ENCODE measurements around the gene TCAP. TPM values are rescaled to one million over a fixed set of nuclear protein-coding genes. Genes with fewer than 3 reads are reported as not detected.
A peak's percentile ranks its signal among the peaks of the same experiment; 100 is the strongest.
"Not testable (repeated sequence)": the region's sequence is repeated elsewhere in the genome, so short reads cannot be mapped to it uniquely, and the experiment has no call there.

TCAP gene
- total RNA-seq, 1 experiment from 2014 or later, result 0.53 TPM

DNA sequence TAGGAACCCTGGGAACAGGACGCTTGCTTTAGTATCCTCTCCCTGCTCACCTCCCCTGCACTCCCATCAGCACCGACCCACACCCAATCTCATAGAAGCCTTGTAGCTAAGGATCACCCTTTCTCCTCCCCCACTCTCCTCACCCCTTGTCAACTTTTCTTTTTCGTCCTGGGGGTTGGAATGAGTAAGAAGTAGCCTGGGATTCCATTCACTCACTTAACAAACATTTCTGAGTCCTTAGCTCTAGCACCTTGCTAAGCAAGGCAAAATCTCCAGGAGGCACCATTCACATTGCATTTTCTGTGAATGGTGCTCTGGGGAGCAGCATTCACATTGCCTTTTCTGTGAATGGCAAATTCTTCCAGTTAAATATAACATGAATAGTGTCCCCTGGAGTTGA, 23.8 kb downstream of the TCAP start:
- in situ Hi-C loops (cut with HindIII; ENCODE audit: low pct_unique_long_range_greater_than_20kb, low sequenced_read_pairs), result no loop called here
- DNase-seq (ENCODE audit: low read depth, low spot score), result no peak

DNA sequence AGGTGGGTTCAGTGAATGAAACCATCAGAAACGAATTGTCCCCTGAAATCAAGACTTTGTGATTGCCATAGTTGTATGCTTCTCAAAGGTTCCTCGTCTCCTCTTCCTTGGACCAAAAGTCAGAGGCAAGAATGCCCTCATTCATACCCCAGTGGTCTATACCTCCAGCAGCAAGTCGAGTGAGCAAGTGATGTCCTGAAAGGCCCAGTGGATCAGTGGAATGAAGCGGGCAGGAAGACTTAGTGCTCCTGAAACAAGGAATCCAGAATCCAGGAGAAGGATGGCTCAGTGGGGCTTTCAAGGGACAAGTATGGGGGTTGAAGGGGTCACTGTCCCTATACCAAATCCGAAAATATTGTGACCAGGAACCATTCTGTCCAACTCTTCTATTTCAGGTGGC, 29.4 kb downstream of the TCAP start:
- no peak for DNase-seq (ENCODE audit: low read depth, low spot score)
- in situ Hi-C loops (cut with HindIII; ENCODE audit: low pct_unique_long_range_greater_than_20kb, low sequenced_read_pairs), result no loop called here

DNA sequence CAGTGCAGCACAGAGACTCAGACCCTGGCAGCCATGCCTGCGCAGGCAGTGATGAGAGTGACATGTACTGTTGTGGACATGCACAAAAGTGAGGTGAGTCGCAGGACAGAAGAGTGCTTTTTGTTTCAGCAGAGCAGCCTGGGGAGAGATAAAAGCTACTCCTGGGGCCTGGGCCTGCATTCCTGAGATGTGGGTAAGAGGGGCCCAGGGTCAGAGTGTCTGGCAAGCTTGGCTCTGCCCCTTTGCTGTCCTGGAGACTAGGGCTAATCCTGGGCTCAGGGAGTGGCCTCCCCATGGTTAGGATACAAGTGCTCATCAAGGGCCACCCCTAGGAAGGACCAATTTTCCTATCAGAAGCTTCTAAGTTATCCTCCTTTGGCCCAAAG, 29.9 kb downstream of the TCAP start:
- DNase-seq (ENCODE audit: low read depth, low spot score), result no peak
- in situ Hi-C loops (cut with HindIII; ENCODE audit: low pct_unique_long_range_greater_than_20kb, low sequenced_read_pairs), result no loop called here

DNA sequence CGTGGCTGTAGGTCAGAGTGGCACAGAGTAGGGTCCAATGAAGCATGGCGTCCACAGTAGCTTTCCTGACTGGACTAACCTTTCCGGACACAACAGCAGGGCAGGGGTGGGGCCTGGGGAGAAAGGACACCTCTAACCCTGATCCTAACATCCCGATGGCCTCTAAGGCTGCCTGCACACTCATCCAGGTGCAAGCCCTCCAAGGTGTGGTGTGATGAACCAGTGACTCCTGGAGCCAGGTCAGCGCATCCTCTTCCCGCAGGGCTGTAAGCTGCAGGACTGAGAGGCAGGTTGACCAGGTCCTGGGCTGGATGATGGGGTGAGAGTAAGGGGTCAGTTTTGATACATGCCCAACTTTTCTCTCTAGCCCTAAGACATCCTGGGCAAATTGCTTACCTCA, 31.6 kb downstream of the TCAP start:
- no peak for DNase-seq (ENCODE audit: low read depth, low spot score)
- in situ Hi-C loops (cut with HindIII; ENCODE audit: low pct_unique_long_range_greater_than_20kb, low sequenced_read_pairs), result no loop called here

DNA sequence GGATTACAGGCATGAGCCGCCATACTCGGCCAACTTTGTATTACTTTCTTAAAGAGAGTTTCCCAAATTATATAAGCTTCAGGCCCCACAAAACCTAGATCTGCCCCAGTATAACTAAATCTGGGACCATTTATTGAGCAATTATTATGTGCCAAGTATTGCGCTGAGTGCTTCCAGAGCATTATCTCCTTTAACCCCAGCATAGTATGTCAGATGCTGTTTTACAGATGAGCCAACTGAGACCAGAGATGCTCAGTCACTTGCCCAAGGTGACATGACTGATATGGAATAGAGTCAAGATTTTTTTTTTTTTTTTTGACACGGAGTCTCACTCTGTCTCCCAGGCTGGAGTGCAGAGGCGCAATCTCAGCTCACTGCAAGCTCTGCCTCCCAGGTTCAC, 32.8 kb downstream of the TCAP start:
- DNase-seq (ENCODE audit: low read depth, low spot score), result no peak
- in situ Hi-C loops (cut with HindIII; ENCODE audit: low pct_unique_long_range_greater_than_20kb, low sequenced_read_pairs), result no loop called here

DNA sequence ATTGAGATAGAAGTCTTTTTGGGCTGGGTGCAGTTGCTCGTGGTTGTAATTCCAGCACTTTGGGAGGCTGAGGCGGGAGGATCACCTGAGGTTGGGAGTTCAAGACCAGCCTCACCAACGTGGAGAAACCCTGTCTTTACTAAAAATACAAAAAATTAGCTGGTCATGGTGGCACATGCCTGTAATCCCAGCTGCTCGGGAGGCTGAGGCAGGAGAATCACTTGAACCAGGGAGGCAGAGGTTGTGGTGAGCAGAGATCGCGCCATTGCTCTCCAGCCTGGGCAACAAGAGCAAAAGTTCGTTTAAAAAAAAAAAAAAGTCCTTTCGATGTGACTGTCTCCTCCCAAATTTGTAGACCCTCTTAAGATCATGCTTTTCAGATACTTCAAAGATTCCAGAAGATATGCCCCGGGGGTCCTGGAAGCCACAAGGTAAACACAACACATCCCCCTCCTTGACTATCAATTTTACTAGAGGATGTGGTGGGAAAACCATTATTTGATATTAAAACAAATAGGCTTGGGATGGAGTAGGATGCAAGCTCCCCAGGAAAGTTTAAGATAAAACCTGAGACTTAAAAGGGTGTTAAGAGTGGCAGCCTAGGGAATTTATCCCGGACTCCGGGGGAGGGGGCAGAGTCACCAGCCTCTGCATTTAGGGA, 34.1 kb downstream of the TCAP start:
- in situ Hi-C loops (cut with HindIII; ENCODE audit: low pct_unique_long_range_greater_than_20kb, low sequenced_read_pairs); DNase-seq (ENCODE audit: low read depth, low spot score): not testable (repeated sequence)

DNA sequence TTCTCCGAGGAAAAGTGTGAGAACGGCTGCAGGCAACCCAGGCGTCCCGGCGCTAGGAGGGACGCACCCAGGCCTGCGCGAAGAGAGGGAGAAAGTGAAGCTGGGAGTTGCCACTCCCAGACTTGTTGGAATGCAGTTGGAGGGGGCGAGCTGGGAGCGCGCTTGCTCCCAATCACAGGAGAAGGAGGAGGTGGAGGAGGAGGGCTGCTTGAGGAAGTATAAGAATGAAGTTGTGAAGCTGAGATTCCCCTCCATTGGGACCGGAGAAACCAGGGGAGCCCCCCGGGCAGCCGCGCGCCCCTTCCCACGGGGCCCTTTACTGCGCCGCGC, 34.6 kb downstream of the TCAP start, which contains the start of gene ERBB2:
ERBB2 (plus strand) TSS at position 247 of the 330 bp plus-strand sequence. CDS start 175 bp downstream, outside the sequence.
- peak; percentile 45 for DNase-seq (ENCODE audit: low read depth, low spot score)
- in situ Hi-C loops (cut with HindIII; ENCODE audit: low pct_unique_long_range_greater_than_20kb, low sequenced_read_pairs), result no loop called here

DNA sequence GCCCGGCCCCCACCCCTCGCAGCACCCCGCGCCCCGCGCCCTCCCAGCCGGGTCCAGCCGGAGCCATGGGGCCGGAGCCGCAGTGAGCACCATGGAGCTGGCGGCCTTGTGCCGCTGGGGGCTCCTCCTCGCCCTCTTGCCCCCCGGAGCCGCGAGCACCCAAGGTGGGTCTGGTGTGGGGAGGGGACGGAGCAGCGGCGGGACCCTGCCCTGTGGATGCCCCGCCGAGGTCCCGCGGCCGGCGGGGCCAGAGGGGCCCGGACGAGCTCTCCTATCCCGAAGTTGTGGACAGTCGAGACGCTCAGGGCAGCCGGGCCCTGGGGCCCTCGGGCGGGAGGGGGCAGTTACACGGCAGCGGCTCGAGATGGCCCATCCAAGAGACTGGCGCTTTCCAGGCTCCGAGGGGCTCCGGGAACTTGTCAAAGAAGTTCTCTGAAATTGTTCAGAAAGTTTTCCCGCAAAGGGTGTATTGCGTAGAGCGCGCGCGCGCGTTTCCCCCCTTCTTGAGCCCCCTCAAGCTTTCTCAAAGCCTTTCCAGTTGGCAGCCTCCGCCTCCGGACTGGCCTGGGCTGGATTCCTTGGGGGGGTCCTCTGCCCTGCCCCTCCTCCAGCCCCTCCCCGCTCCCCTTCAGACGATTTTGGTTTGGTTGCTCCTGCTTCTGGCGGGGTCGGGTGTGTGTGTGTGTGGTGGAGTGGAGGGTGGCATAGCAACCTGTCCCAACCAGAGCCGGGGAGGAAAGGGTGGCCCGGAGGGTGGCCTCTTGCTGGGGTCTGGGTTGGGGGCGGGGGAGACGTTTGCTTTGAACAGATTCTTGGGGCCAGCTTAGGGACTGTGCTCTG, 35.2 kb downstream of the TCAP start:
- DNase-seq (ENCODE audit: low read depth, low spot score), result no peak

DNA sequence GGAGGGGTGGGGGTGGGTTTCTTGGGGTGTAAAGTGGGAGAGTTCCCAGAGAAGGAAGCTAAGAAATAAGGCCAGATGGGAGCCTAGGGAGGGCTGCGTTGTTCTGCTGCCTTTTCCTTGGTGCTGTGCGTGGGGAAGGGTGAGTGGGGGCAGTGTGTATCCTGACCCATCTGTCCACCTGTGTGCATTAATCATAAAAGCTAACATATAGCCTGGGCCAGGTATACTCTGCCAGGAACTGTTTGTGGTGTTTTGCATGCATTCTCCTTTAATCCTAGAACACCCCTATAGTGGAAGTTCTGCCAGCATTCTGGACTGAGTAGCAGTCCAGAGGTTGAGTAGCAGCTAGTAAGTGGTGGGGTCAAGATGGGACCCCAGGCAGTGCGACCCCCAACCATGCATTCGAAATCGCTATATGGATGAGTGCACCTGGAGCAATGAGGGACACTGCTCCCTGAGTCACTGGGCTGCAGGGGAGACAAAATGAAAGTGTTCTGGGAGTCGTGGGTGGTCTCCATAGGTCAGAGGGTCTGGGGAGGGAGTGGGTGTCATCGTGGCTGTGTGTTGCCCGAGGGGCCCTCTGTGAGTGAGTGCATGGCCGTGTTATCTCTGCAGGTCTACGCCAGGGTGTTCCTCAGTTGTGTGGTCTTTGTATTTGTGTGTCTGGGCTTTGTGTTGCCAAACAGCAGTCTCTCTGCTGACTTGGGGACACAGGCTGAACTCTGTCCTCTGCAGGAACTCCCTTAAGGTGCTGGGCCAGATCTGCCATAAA, 36.0 kb downstream of the TCAP start:
- no peak for DNase-seq (ENCODE audit: low read depth, low spot score)
- in situ Hi-C loops (cut with HindIII; ENCODE audit: low pct_unique_long_range_greater_than_20kb, low sequenced_read_pairs), result no loop called here

More for the DNA sequence above, 35.2 kb downstream of the TCAP start:
- in situ Hi-C loops (cut with HindIII; ENCODE audit: low pct_unique_long_range_greater_than_20kb, low sequenced_read_pairs), result no loop called here

DNA sequence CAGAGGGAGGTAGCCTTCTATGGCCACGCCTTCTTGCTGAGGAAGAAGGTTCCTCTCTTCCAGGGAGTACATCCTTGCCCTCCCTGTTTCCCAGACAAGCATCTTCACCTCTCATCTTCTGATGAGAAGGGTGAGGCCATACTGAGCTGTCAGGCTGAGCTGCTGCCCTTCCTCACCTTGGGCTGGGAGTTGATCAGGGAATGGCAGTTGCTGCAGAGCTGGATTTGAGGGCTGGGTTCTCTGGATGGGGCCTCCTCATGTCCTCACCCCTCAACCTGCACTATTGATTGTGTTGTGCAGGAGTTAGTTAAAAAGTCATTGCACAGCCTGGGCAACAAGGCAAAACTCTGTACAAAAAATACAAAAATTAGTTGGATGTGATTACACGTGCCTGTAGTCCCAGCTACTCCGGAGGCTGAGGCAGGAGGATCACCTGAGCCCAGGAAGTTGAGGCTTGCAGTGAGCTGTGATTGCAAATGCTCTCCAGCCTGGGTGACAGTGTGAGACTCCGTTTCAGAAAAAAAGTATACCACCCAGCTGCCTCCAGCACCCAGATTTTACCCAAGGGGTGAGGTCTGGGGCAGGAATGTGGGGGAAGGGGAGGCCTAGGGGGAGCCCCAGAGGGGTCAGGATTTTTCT, 36.8 kb downstream of the TCAP start:
- no peak for DNase-seq (ENCODE audit: low read depth, low spot score)
- in situ Hi-C loops (cut with HindIII; ENCODE audit: low pct_unique_long_range_greater_than_20kb, low sequenced_read_pairs), result no loop called here

DNA sequence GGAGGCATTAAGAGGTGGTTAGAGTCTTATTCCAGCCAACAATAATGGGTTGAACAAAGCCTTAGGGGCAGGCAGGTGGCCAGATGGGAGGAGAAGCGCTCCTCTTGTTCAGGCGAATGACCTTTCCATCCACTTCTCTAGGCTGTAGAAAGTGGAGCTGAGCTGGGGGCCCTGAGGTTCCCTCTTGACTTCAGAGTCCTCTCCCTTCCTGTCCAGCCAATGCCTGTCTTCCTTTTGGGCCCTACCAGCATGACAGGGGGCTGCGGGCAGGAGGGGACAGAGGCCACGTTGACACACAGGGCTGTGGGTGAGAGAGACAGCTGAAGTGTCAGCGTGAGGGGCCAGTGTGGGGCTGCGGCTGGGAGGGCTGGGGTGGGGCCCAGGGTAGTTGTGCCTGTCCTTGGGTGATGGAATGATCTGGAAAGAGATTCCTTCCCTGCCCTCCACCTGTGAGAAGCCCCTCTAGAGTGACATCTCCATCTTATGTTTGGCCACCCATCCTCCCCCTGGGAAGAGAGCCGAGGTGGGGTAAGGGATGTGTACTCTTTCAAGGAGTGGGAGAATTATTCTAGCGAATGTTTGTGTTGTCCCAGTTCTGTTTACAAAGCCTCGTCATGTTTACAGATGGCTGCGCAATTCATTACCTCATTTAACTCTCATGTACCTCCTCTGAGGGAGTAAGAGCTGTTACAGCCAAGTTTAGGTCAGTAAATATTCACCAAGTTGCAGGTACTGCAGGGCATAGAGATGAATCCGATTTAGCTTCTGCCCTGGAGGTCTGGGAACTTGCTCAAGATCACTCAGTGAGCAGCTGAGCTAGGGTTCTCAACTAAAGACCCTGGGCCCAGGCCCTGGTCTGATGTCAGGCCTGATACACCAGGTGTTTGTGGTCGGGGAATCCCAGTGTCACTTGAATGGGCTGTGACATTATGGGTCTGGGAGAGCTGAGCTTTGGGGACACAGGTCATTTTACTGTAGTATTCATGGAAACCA, 38.0 kb downstream of the TCAP start:
- in situ Hi-C loops (cut with HindIII; ENCODE audit: low pct_unique_long_range_greater_than_20kb, low sequenced_read_pairs), result no loop called here

DNA sequence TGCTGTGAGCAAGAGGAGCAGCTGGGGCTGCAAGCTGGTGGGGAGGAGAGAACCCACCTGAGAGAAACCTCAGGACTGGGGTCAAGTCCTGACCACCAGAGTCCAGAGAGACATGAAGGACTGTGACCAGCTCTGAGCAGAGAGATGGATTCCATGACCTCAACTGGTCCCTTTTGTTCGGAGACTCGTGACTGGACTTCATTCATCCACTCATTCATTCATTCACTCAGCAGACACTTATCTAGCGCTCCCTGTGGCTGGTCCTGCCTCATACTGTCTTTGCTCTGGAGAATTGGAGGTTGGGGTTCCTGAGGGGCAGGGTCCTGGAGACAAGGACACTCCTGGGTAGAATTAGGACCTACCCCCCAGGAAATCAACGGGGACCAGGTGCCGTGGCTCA, 38.8 kb downstream of the TCAP start:
- in situ Hi-C loops (cut with HindIII; ENCODE audit: low pct_unique_long_range_greater_than_20kb, low sequenced_read_pairs), result no loop called here
- no peak for DNase-seq (ENCODE audit: low read depth, low spot score)

More for the DNA sequence above, 38.0 kb downstream of the TCAP start:
- no peak for DNase-seq (ENCODE audit: low read depth, low spot score)

DNA sequence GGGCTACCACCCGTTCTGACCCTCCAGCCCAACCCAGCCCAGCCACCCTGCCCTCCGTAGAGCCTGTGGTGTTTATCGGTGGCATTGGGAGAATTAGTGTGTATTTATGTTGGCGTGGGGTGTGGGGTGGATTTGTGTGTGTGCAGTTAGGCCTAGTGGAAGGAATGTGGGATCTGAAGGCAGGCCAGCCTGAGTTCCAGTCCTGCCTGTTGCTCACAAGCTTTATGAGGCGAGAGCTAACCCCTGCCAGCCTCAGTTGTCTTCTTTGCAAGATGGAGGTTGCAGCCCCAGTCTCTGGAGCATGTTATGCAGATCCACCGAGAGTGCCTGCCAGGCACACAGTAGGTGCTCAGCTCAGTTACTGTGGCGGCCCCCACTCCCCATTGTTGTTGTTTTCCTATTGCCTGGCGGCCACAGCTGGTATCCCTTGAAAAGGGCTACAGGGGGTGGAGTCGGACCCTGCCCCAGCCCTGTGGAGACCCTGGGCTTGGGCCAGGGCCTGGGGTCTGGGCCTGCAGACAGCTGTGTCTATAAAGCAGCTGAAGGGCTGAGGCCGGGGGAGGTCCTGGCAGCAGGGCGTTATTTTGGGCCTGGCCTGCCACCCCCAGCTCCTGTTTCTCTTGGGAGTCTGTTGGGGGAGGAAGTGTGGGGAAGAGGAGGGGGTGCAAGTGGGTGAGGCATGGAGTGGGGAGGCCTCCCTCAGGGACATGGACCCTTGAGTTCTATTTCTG, 39.8 kb downstream of the TCAP start:
- in situ Hi-C loops (cut with HindIII; ENCODE audit: low pct_unique_long_range_greater_than_20kb, low sequenced_read_pairs), result no loop called here

DNA sequence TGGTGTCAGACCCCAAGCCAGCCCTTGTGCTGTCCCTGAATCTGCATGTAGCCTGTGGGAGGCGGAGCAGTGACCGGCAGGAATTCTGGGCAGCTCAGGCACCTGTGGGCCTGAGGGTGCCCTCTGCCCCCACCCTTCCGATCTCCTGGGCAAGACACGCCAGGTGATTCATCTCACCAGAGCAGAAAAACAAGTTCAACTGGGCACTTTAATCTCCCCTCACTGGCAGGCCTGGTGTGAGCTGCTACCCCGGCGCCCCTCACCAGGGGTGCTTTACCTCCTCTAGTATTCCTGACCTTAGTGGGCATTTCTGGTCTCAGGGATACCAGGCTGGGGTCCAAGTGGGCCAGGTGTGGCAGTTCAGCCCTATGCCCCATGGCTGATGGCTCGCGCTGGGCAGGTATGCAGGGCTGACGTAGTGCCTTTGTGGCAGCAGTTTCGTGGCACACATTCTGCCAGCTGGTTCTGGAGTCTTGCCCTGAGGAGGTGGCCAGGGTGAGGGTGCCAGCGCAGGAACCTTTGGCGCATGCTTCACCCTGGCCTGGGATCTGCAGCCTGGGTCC, 40.7 kb downstream of the TCAP start:
- in situ Hi-C loops (cut with HindIII; ENCODE audit: low pct_unique_long_range_greater_than_20kb, low sequenced_read_pairs), result no loop called here
- no peak for DNase-seq (ENCODE audit: low read depth, low spot score)

More for the DNA sequence above, 39.8 kb downstream of the TCAP start:
- no peak for DNase-seq (ENCODE audit: low read depth, low spot score)

DNA sequence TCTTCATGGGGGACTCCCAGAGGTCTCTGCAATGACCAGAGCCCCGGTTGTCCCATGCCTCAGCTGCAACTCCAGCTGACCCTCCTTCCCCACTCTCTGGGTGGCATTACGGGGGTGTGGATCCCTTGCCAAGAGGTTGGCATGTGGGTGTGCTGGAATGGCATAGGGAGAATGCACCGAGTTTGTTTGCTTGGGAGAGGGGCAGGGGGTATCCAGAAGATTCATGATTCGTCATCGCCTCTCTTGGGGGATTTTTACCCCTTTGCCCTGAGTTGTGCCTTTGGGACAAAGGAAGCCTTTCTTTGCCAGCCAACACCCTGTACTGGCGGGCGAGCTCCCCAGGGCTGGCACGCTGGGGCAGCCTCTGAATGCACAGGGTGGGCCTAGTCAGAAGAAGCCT, 41.2 kb downstream of the TCAP start:
- in situ Hi-C loops (cut with HindIII; ENCODE audit: low pct_unique_long_range_greater_than_20kb, low sequenced_read_pairs), result no loop called here
- no peak for DNase-seq (ENCODE audit: low read depth, low spot score)

DNA sequence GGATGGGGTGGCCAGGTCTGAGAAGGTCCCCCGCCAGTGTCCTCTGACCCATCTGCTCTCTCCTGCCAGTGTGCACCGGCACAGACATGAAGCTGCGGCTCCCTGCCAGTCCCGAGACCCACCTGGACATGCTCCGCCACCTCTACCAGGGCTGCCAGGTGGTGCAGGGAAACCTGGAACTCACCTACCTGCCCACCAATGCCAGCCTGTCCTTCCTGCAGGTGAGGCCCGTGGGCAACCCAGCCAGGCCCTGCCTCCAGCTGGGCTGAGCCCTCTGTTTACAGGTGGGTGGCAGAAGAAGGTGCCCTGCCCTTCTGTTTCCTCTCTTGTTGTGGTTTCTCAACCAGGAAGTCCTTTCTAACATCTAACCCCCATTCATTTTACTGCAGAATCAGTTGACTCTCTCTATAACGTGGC, 41.8 kb downstream of the TCAP start:
- no peak for DNase-seq (ENCODE audit: low read depth, low spot score)
- in situ Hi-C loops (cut with HindIII; ENCODE audit: low pct_unique_long_range_greater_than_20kb, low sequenced_read_pairs), result no loop called here
